OCI-LY3 (cell line): ENCODE results near the gene MNAT1.
"Not testable (repeated sequence)": the region's sequence is repeated elsewhere in the genome, so short reads cannot be mapped to it uniquely, and the experiment has no call there.

Experiments used
- H2AFZ ChIP-seq: fragments of 200-600, 300-600 bp; shearing (Covaris generic); 2 replicates; pipeline ENCODE4 v1.6.0; 2014; ENCODE audit warnings: antibody characterized with exemption, low read depth, low read length
- H3K27ac ChIP-seq: fragments of 200-600, 300-600 bp; sonication (generic); 2 replicates; pipeline ENCODE4 v1.5.1; 2014; ENCODE audit warnings: mild to moderate bottlenecking, low read length, moderate library complexity, mixed read lengths
- H3K27me3 ChIP-seq: fragments of 200-600, 300-600 bp; sonication (generic); 2 replicates; pipeline ENCODE4 v1.6.1; 2014; ENCODE audit warnings: low read depth, low read length, mixed read lengths
- H3K36me3 ChIP-seq: fragments of 200-600, 300-600 bp; sonication (generic); replicated peaks from 2 replicates; pipeline ENCODE3; 2014; ENCODE audit warnings: low read depth, low read length, mixed read lengths
- H3K4me1 ChIP-seq: fragments of 300-600, 200-600 bp; sonication (generic); 2 replicates; pipeline ENCODE4 v1.6.1; 2014; ENCODE audit warnings: low read length, mixed read lengths
- H3K4me2 ChIP-seq: fragments of 200-600, 300-600 bp; sonication (generic); 2 replicates; pipeline ENCODE4 v1.6.1; 2014; ENCODE audit warnings: low read length, mixed read lengths
- H3K4me3 ChIP-seq: fragments of 300-600, 200-600 bp; sonication (generic); 2 replicates; pipeline ENCODE4 v1.5.1; 2014; ENCODE audit warnings: antibody characterized with exemption, mild to moderate bottlenecking, low read length, moderate library complexity
- H3K79me2 ChIP-seq: fragments of 300-600, 200-600 bp; shearing (Covaris generic); 2 replicates; pipeline ENCODE4 v1.6.1; 2014; ENCODE audit warnings: mild to moderate bottlenecking, low read length, mixed read lengths
- H3K9ac ChIP-seq: fragments of 300-600, 200-600 bp; shearing (Covaris generic); 2 replicates; pipeline ENCODE4 v1.6.0; 2014; ENCODE audit warnings: mild to moderate bottlenecking, low read length, moderate library complexity
- H3K9me3 ChIP-seq: fragments of 200-600, 300-600 bp; shearing (Covaris generic); 2 replicates; pipeline ENCODE4 v1.6.1; 2014; ENCODE audit warnings: low read length, mixed read lengths; ENCODE audit not compliant: insufficient read depth
- H4K20me1 ChIP-seq: fragments of 200-600, 300-600 bp; sonication (generic); 2 replicates; pipeline ENCODE4 v1.6.1; 2016; ENCODE audit warnings: low read length, mixed read lengths; ENCODE audit not compliant: insufficient read depth
- EZH2phosphoT487 ChIP-seq: fragments of 200-600 bp; shearing (Covaris generic); IDR thresholded peaks from 2 replicates; pipeline ENCODE4 v1.6.1; 2018; ENCODE audit warnings: antibody characterized with exemption, mixed run types, low read depth
- TF ChIP-seq, protein P1 (sequence below): fragments of 200-600, 300-600 bp; sonication (generic); IDR thresholded peaks from 2 replicates; pipeline ENCODE4 v1.5.1; 2014; ENCODE audit warnings: antibody characterized with exemption, low read length, low read depth

Gene MNAT1

DNA sequence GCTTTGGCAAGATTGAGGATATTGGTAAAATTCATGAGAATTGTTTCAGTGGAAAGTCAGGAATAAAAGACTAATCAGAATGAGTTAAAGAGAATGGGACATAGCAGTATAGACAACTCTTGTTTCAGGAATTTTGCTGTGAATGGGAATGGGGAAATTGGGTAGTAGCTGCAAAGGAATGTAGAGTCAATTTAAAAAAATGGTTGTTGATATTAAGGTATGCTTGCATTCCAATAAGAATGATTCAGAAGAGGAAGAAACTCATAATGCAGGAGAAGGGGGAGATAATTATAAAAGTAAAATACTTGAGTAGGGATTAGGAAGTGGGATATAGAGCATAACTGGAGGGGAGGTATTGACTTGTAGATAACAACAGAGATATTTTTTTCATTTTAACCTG lies 40.7 kb downstream of the MNAT1 start:
- H3K4me1 ChIP-seq: peaks cover 7% of the 10 kb centered on the region; the same call in 1 of the 2 replicates

DNA sequence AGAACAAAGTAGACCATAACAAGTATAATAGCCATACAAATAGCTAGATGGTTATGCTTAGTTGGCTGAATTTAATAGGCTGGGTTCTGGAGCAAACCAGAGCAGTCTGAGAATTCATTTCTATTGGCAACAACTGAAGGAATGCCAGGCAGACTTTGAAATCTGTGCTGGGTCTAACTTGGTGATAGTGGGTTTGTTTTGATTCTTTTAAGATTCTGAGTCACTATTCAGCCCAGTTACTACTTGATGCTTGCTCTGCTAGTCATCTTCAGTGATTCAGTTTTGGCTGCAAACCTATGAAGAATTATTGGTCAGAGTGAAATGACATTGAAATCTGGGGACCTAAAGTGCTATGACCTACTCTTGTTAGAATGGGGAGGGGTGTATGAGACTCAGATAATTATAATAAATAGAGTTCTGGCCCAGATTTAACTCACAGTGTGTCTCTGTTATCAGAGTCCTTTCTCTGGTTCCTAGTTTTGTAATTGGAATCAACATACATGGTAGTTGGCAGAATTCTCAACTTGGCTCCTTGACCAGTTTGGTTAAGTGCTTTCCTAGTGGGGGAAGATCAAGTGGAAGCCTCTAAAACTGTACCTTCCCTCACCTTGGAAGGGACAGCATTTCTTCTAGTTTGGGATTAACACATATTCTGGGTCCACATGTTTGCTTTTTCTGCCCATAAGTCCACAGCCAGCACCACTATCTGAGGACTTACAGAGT lies 43.5 kb downstream of the MNAT1 start:
- Histone ChIP-seq H3K4me1 (no peaks in the 10 kb centered on the region), H3K4me2 (no peak overlapping the region), H3K79me2 (peaks cover 17% of the 10 kb centered on the region), H2AFZ (no peak overlapping the region), H3K9me3 (no peaks in the 10 kb centered on the region), H3K27me3 (no peaks in the 10 kb centered on the region), H3K36me3 (no peaks in the 10 kb centered on the region), H3K4me3 (no peak overlapping the region), H3K9ac (no peak overlapping the region), H4K20me1 (peaks cover 22% of the 10 kb centered on the region), H3K27ac (no peak overlapping the region)
- no peak for TF ChIP-seq EZH2phosphoT487
- TF ChIP-seq, protein P1, sequence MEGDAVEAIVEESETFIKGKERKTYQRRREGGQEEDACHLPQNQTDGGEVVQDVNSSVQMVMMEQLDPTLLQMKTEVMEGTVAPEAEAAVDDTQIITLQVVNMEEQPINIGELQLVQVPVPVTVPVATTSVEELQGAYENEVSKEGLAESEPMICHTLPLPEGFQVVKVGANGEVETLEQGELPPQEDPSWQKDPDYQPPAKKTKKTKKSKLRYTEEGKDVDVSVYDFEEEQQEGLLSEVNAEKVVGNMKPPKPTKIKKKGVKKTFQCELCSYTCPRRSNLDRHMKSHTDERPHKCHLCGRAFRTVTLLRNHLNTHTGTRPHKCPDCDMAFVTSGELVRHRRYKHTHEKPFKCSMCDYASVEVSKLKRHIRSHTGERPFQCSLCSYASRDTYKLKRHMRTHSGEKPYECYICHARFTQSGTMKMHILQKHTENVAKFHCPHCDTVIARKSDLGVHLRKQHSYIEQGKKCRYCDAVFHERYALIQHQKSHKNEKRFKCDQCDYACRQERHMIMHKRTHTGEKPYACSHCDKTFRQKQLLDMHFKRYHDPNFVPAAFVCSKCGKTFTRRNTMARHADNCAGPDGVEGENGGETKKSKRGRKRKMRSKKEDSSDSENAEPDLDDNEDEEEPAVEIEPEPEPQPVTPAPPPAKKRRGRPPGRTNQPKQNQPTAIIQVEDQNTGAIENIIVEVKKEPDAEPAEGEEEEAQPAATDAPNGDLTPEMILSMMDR: no peak

More for the DNA sequence above, 40.7 kb downstream of the MNAT1 start:
- Histone ChIP-seq H2AFZ (no peak overlapping the region), H3K4me3 (no peak overlapping the region), H4K20me1 (peaks cover 15% of the 10 kb centered on the region), H3K27ac (no peak overlapping the region), H3K4me2 (no peak overlapping the region), H3K79me2 (peaks cover 26% of the 10 kb centered on the region), H3K27me3 (no peaks in the 10 kb centered on the region), H3K9ac (no peak overlapping the region), H3K36me3 (no peaks in the 10 kb centered on the region), H3K9me3 (no peaks in the 10 kb centered on the region)
- TF ChIP-seq, protein P1: no peak
- no peak for TF ChIP-seq EZH2phosphoT487

DNA sequence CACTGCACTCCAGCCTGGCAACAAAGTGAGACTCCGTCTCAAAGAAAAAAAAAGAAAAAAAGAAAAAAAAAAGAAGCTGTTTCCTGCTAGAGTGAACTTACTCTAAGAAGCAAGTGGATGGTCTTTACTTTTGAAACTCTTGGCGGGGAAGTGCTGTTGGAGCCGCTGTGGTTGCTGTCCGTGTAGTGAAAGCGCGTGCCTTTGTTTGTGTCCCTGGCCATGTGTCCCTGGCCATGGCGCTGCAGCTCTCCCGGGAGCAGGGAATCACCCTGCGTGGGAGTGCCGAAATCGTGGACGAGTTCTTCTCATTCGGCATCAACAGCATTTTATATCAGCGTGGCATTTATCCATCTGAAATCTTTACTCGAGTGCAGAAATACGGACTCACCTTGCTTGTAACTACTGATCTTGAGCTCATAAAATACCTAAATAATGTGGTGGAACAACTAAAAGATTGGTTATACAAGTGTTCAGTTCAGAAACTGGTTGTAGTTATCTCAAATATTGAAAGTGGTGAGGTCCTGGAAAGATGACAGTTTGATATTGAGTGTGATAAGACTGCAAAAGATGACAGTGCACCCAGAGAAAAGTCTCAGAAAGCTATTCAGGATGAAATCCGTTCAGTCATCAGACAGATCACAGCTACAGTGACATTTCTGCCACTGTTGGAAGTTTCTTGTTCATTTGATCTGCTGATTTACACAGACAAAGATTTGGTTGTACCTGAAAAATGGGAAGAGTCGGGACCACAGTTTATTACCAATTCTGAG lies 45.4 kb downstream of the MNAT1 start:
- not testable (repeated sequence) for H3K36me3 ChIP-seq, H3K9ac ChIP-seq, H2AFZ ChIP-seq, H3K4me1 ChIP-seq, H3K4me3 ChIP-seq, H3K9me3 ChIP-seq, H3K4me2 ChIP-seq, H3K27me3 ChIP-seq, H3K27ac ChIP-seq
- Histone ChIP-seq H4K20me1 (peaks cover 13% of the 10 kb centered on the region; the same call in 1 of the 2 replicates), H3K79me2 (peaks cover 13% of the 10 kb centered on the region; the same call in 1 of the 2 replicates)

DNA sequence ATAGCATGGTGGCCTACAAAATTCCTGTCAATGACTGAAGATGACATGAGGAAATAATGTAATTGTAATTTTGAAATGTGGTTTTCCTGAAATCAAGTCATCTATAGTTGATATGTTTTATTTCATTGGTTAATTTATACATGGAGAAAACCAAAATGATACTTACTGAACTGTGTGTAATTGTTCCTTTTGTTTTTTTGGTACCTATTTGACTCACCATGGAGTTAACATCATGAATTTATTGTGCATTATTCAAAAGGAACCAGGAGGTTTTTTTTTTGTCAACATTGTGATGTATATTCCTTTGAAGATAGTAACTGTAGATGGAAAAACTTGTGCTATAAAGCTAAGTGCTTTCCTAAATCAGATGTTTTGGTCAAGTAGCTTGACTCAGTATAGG lies 46.0 kb downstream of the MNAT1 start:
- not testable (repeated sequence) for H3K9ac ChIP-seq, H3K36me3 ChIP-seq, H3K27ac ChIP-seq, H3K4me1 ChIP-seq, H3K9me3 ChIP-seq, H3K27me3 ChIP-seq, H3K4me3 ChIP-seq, H3K4me2 ChIP-seq, H2AFZ ChIP-seq
- Histone ChIP-seq H3K79me2 (0 out of 2 replicates have a peak, but pooled peaks cover 13% of the 10 kb centered on the region), H4K20me1 (peaks cover 13% of the 10 kb centered on the region; the same call in 1 of the 2 replicates)

DNA sequence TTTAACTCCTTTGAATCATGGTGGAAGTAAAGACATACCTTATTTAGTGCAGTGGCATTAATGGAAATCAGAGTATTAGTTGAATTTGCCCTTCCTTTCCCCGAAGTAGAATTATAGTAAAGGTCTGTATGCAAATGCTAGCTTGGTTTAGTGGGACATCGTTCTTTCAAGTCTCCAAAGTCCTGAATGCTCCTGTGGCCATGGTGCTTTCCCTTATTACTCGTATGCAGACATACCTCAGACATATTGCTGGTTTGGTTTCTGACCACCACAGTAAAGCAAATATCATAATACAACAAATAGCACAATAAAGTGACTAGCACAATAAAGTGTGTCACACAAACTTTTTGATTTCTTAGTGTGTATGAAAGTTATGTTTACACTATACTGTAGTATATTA lies 52.3 kb downstream of the MNAT1 start:
- peaks cover 5% of the 10 kb centered on the region for H3K4me1 ChIP-seq
- TF ChIP-seq, protein P1: no peak
- TF ChIP-seq EZH2phosphoT487: no peak
- no peaks in the 10 kb centered on the region for H3K27me3 ChIP-seq
- H3K4me3 ChIP-seq: no peak overlapping the region
- H3K27ac ChIP-seq: no peak overlapping the region
- H4K20me1 ChIP-seq: peaks cover 9% of the 10 kb centered on the region; the same call in 1 of the 2 replicates
- H3K36me3 ChIP-seq: peaks cover 3% of the 10 kb centered on the region
- no peak overlapping the region for H3K4me2 ChIP-seq
- H2AFZ ChIP-seq: no peak overlapping the region
- H3K79me2 ChIP-seq: no peaks in the 10 kb centered on the region
- no peak overlapping the region for H3K9ac ChIP-seq
- H3K9me3 ChIP-seq: no peaks in the 10 kb centered on the region
